Posterior cingulate gyrus (tissue), 11 donors: ENCODE results near the gene CAPNS1.

Experiments
- DNase-seq, 10 donors: peaks; one replicate each; pipeline versions ENCODE4 v3.0.0 to v3.0.0-alpha.2; 2020 to 2021; ENCODE audit warnings: mixed read lengths in 3 of 10
- intact Hi-C: fragments of 100-400 bp; cut with DNase I; formaldehyde crosslinking; loops from one replicate; pipeline ENCODE4 v1.15.1; 2023

Gene CAPNS1

GRCh38 chr19:36198119-36198518 is 58.3 kb downstream of the CAPNS1 start:
- peak in 1 of 10 donors; percentile 28 for DNase-seq
- intact Hi-C loops, result no loop called here
